PC-3 (cell line): ENCODE results near the gene ANAPC2. TPM values are rescaled to one million over a fixed set of nuclear protein-coding genes. Genes with fewer than 3 reads are reported as not detected.

ENCODE experiments used
- ATAC-seq: fragments of 200-7000 bp; cut with Tn5 transposase; 2 replicates; pipeline ENCODE4 v1.9.1; 2020; ENCODE audit warnings: mild to moderate bottlenecking, moderate library complexity
- BruUV-seq: library from RNA; stranded (reverse); fragments of 400-500 nt; replicated peaks from 2 replicates; lab custom pipeline; 2021; lab: Mats Ljungman, UMichigan
- CTCF ChIA-PET: fragments of 300-600 bp; sonication (Branson Sonifier 250); formaldehyde crosslinking; loops from one replicate; lab custom pipeline; 2022; ENCODE audit warnings: antibody characterized with exemption; lab: Charles Lee
- POLR2A ChIA-PET: fragments of 300-600 bp; sonication (Branson Sonifier 250); formaldehyde crosslinking; loops from one replicate; lab custom pipeline; 2022; ENCODE audit warnings: antibody characterized with exemption; ENCODE audit not compliant: unreplicated experiment; lab: Charles Lee
- DNase-seq: peaks from one replicate; pipeline ENCODE4 v3.0.0-alpha.2; 2015
- H2AFZ ChIP-seq: fragments of 300-600 bp; sonication (generic); 2 replicates; pipeline ENCODE4 v1.6.0; 2016; ENCODE audit warnings: antibody characterized with exemption, low read length
- H3F3A ChIP-seq: fragments of 300-600 bp; sonication (generic); one replicate; pipeline ENCODE4 v1.6.0; 2017; ENCODE audit warnings: antibody characterized with exemption, low read length, control low read depth, mild to moderate bottlenecking; ENCODE audit not compliant: unreplicated experiment
- H3K27ac ChIP-seq: fragments of 300-600 bp; sonication (generic); 2 replicates; pipeline ENCODE4 v1.5.1; 2016; ENCODE audit warnings: mild to moderate bottlenecking, low read length
- H3K27me3 ChIP-seq: fragments of 300-600 bp; sonication (generic); 2 replicates; pipeline ENCODE4 v1.6.1; 2016; ENCODE audit warnings: low read length, mixed read lengths
- H3K36me3 ChIP-seq: fragments of 300-600 bp; sonication (generic); 2 replicates; pipeline ENCODE4 v1.6.1; 2016; ENCODE audit warnings: low read depth, mixed run types, low read length, mixed read lengths
- H3K4me1 ChIP-seq: fragments of 300-600 bp; sonication (generic); 2 replicates; pipeline ENCODE4 v1.5.1; 2016; ENCODE audit warnings: low read length; ENCODE audit not compliant: insufficient read depth
- H3K4me2 ChIP-seq: fragments of 300-600 bp; sonication (generic); 2 replicates; pipeline ENCODE4 v1.6.0; 2016; ENCODE audit warnings: low read length
- H3K4me3 ChIP-seq: fragments of 300-600 bp; sonication (generic); 2 replicates; pipeline ENCODE4 v1.5.1; 2016; ENCODE audit warnings: mild to moderate bottlenecking, low read length, mixed read lengths
- H3K79me2 ChIP-seq: fragments of 300-600 bp; sonication (generic); 2 replicates; pipeline ENCODE4 v1.6.1; 2017; ENCODE audit warnings: low read length, mixed read lengths
- H3K9ac ChIP-seq: fragments of 300-600 bp; sonication (generic); 2 replicates; pipeline ENCODE4 v1.6.0; 2016; ENCODE audit warnings: mild to moderate bottlenecking, low read length
- H3K9me2 ChIP-seq: fragments of 300-600 bp; sonication (generic); replicated peaks from 2 replicates; pipeline ENCODE4 v1.6.1; 2016; ENCODE audit warnings: mixed run types, low read length, mixed read lengths
- H3K9me3 ChIP-seq: fragments of 300-600 bp; sonication (generic); 2 replicates; pipeline ENCODE4 v1.6.1; 2016; ENCODE audit warnings: low read length, mixed read lengths
- H4K20me1 ChIP-seq: fragments of 300-600 bp; sonication (generic); 2 replicates; pipeline ENCODE4 v1.6.1; 2016; ENCODE audit warnings: low read length, mixed read lengths
- CTCF ChIP-seq: fragments of 300-600 bp; sonication (generic); conservative IDR thresholded peaks from 2 replicates; pipeline ENCODE4 v1.5.1; 2017; ENCODE audit warnings: antibody characterized with exemption, low read depth, mild to moderate bottlenecking, low read length
- EZH2 ChIP-seq: fragments of 300-600 bp; sonication (generic); IDR thresholded peaks from one replicate; pipeline ENCODE4 v1.6.1; 2017; ENCODE audit warnings: antibody characterized with exemption, mild to moderate bottlenecking, low read length; ENCODE audit not compliant: unreplicated experiment
- EZH2phosphoT487 ChIP-seq: fragments of 300-600 bp; sonication (generic); IDR thresholded peaks from 2 replicates; pipeline ENCODE4 v1.6.1; 2018; ENCODE audit warnings: mild to moderate bottlenecking, antibody characterized with exemption, low read length, borderline replicate concordance
- intact Hi-C: fragments of 100-400 bp; cut with micrococcal nuclease; formaldehyde crosslinking; loops from 2 replicates; pipeline ENCODE4 v1.9.0; 2023
- total RNA-seq: library from RNA; depleted of rRNA; stranded (reverse); fragments of >200 nt; gene quantifications from 2 replicates; pipeline ENCODE4 v1.2.3, GENCODE V29; 2014

Gene ANAPC2
- total RNA-seq, 1 experiment from 2014 or later: 21.6 TPM

- POLR2A ChIA-PET: no interaction called here
- no peak overlapping the region for H3K4me3 ChIP-seq
Observed at GRCh38 chr9:137157618-137158415, 30.5 kb downstream of the ANAPC2 start.

GRCh38 chr9:137156567-137157375, 31.6 kb downstream of the ANAPC2 start:
- H4K20me1 ChIP-seq: no peaks in the 10 kb centered on the region
- peaks cover 17% of the 10 kb centered on the region for H3K27me3 ChIP-seq
- no peaks in the 10 kb centered on the region for H3K79me2 ChIP-seq
- H3K9me2 ChIP-seq: no peaks in the 10 kb centered on the region
- H3K4me2 ChIP-seq: peak overlapping the region; percentile 70
- H3F3A ChIP-seq: no peaks in the 10 kb centered on the region
- BruUV-seq: no TSS peak
- intact Hi-C loops: no loop called here
- peak overlapping the region; percentile 38; the same call in 1 of the 2 replicates for H2AFZ ChIP-seq
- H3K9me3 ChIP-seq: no peaks in the 10 kb centered on the region
- DNase-seq (peak; percentile 39), ATAC-seq (peak; percentile 65)
- POLR2A ChIA-PET: no interaction called here
- no peak overlapping the region for H3K9ac ChIP-seq
- H3K27ac ChIP-seq: no peak overlapping the region
- H3K36me3 ChIP-seq: no peaks in the 10 kb centered on the region
- TF ChIP-seq CTCF: no peak
- no peak for TF ChIP-seq EZH2phosphoT487
- TF ChIP-seq EZH2: no peak
- H3K4me1 ChIP-seq: no peaks in the 10 kb centered on the region; the same call in 1 of the 2 replicates
- CTCF ChIA-PET: interaction anchor here (0.6 to 0.8 kb wide), 3 partner anchors 53 to 71 kb away, joined by 3 to 7 read pairs (median 3); partner anchors contain the start of gene RNF224
- peak overlapping the region; percentile 31 for H3K4me3 ChIP-seq

More at GRCh38 chr9:137157618-137158415, 30.5 kb downstream of the ANAPC2 start:
- Histone ChIP-seq H3K79me2 (no peaks in the 10 kb centered on the region), H4K20me1 (no peaks in the 10 kb centered on the region), H2AFZ (no peak overlapping the region), H3K27me3 (peaks cover 17% of the 10 kb centered on the region), H3K9me3 (no peaks in the 10 kb centered on the region), H3K4me1 (no peaks in the 10 kb centered on the region; the same call in 1 of the 2 replicates), H3K9ac (no peak overlapping the region), H3K4me2 (no peak overlapping the region), H3K27ac (no peak overlapping the region), H3K9me2 (no peaks in the 10 kb centered on the region), H3K36me3 (no peaks in the 10 kb centered on the region), H3F3A (no peaks in the 10 kb centered on the region)
- CTCF ChIA-PET: no interaction called here
- DNase-seq (no peak), ATAC-seq (no peak)
- TF ChIP-seq EZH2 (no peak), EZH2phosphoT487 (no peak), CTCF (no peak)
- intact Hi-C loops: no loop called here
- no TSS peak for BruUV-seq
